ENCODE measurements around the gene HAP1. TPM values are rescaled to one million over a fixed set of nuclear protein-coding genes. Genes with fewer than 3 reads are reported as not detected.

The HAP1 gene
- polyA plus RNA-seq, 1 experiment = 0.04 TPM

GRCh38 chr17:41773190-41773588, 38.7 kb upstream of the HAP1 start:
- POLR2A ChIA-PET = interaction anchor here (0.7 to 1.3 kb wide), 2 partner anchors 13 to 27 kb away, joined by 3 to 8 read pairs; partner anchors contain the start of gene JUP
- CTCF ChIA-PET = interaction anchor here (0.7 to 2.9 kb wide), 4 partner anchors 11 to 40 kb away, joined by 3 to 19 read pairs (median 10); partner anchors contain the start of genes FKBP10 and JUP
- no peak for TF ChIP-seq CTCF (IDR thresholded peaks at IDR 0.05; ENCODE audit: low read depth, low read length)
- Histone ChIP-seq H3K4me3 (ENCODE audit: low read depth, low read length) (no peak overlapping the region), H3K9me3 (ENCODE audit: control insufficient read depth, insufficient read depth, low read length) (no peaks in the 10 kb centered on the region; the same call in 1 of the 2 replicates), H3K27me3 (ENCODE audit: control insufficient read depth, insufficient read depth, low read length) (no peaks in the 10 kb centered on the region), H3K27ac (ENCODE audit: low read depth, low read length) (peak overlapping the region; percentile 80)
- peak; percentile 74 for DNase-seq (ENCODE audit: low read depth, low spot score)

GRCh38 chr17:41772586-41773189, 38.2 kb upstream of the HAP1 start:
- ChIA-PET CTCF (interaction anchor here (1.7 to 2.9 kb wide), 2 partner anchors 13 to 29 kb away, joined by 16 to 19 read pairs; partner anchors contain the start of gene JUP), POLR2A (no interaction called here)
- Histone ChIP-seq H3K9me3 (ENCODE audit: control insufficient read depth, insufficient read depth, low read length) (no peaks in the 10 kb centered on the region; the same call in 1 of the 2 replicates), H3K4me3 (ENCODE audit: low read depth, low read length) (no peak overlapping the region), H3K27ac (ENCODE audit: low read depth, low read length) (peak overlapping the region; percentile 80), H3K27me3 (ENCODE audit: control insufficient read depth, insufficient read depth, low read length) (no peaks in the 10 kb centered on the region)
- no peak for DNase-seq (ENCODE audit: low read depth, low spot score)
- TF ChIP-seq CTCF (IDR thresholded peaks at IDR 0.05; ENCODE audit: low read depth, low read length) = no peak

- Histone ChIP-seq H3K27me3 (ENCODE audit: control insufficient read depth, insufficient read depth, low read length) (no peaks in the 10 kb centered on the region), H3K4me3 (ENCODE audit: low read depth, low read length) (no peak overlapping the region), H3K27ac (ENCODE audit: low read depth, low read length) (no peak overlapping the region), H3K9me3 (ENCODE audit: control insufficient read depth, insufficient read depth, low read length) (no peaks in the 10 kb centered on the region; the same call in 1 of the 2 replicates)
- no peak for TF ChIP-seq CTCF (IDR thresholded peaks at IDR 0.05; ENCODE audit: low read depth, low read length)
- CTCF ChIA-PET = no interaction called here
- POLR2A ChIA-PET = no interaction called here
- DNase-seq (ENCODE audit: low read depth, low spot score) = no peak
Observed at GRCh38 chr17:41772218-41772585, 37.8 kb upstream of the HAP1 start.

GRCh38 chr17:41771389-41772206, 37.2 kb upstream of the HAP1 start:
- no peak for TF ChIP-seq CTCF (IDR thresholded peaks at IDR 0.05; ENCODE audit: low read depth, low read length)
- no peak for DNase-seq (ENCODE audit: low read depth, low spot score)
- H3K9me3 ChIP-seq (ENCODE audit: control insufficient read depth, insufficient read depth, low read length) = no peaks in the 10 kb centered on the region; the same call in 1 of the 2 replicates
- CTCF ChIA-PET = no interaction called here
- no peak overlapping the region for H3K4me3 ChIP-seq (ENCODE audit: low read depth, low read length)
- no peaks in the 10 kb centered on the region for H3K27me3 ChIP-seq (ENCODE audit: control insufficient read depth, insufficient read depth, low read length)
- POLR2A ChIA-PET = no interaction called here
- no peak overlapping the region for H3K27ac ChIP-seq (ENCODE audit: low read depth, low read length)

GRCh38 chr17:41769985-41770384, 35.5 kb upstream of the HAP1 start:
- DNase-seq (ENCODE audit: low read depth, low spot score) = no peak
- H3K27ac ChIP-seq (ENCODE audit: low read depth, low read length) = no peak overlapping the region
- TF ChIP-seq CTCF (IDR thresholded peaks at IDR 0.05; ENCODE audit: low read depth, low read length) = no peak
- ChIA-PET CTCF (no interaction called here), POLR2A (no interaction called here)
- H3K4me3 ChIP-seq (ENCODE audit: low read depth, low read length) = no peak overlapping the region
- no peaks in the 10 kb centered on the region; the same call in 1 of the 2 replicates for H3K9me3 ChIP-seq (ENCODE audit: control insufficient read depth, insufficient read depth, low read length)
- no peaks in the 10 kb centered on the region for H3K27me3 ChIP-seq (ENCODE audit: control insufficient read depth, insufficient read depth, low read length)
